ENCODE measurements around the gene ZNF837. TPM values are rescaled to one million over a fixed set of nuclear protein-coding genes. Genes with fewer than 3 reads are reported as not detected.
"Not testable (repeated sequence)": the region's sequence is repeated elsewhere in the genome, so short reads cannot be mapped to it uniquely, and the experiment has no call there.

Gene ZNF837
- total and polyA plus RNA-seq, 2 donors (not counting 1 experiment from before 2014, with no cell fraction given): 0.27 to 1.8 TPM

- Histone ChIP-seq H3K27me3 (ENCODE audit: control insufficient read depth, insufficient read depth, low read length) (no peaks in the 10 kb centered on the region), H3K36me3 (ENCODE audit: control insufficient read depth, insufficient read depth, low read length) (peaks cover 2% of the 10 kb centered on the region), H3K4me1 (ENCODE audit: control insufficient read depth, extremely low read depth, insufficient read depth, low read length) (no peaks in the 10 kb centered on the region), H3K4me2 (ENCODE audit: extremely low read depth, insufficient read depth, low read length) (no peak overlapping the region), H3K27ac (ENCODE audit: insufficient read depth, low read length) (no peak overlapping the region), H3K9ac (ENCODE audit: insufficient read depth, low read length) (no peak overlapping the region), H3K9me3 (ENCODE audit: control insufficient read depth, insufficient read depth, low read depth, low read length) (no peaks in the 10 kb centered on the region), H4K20me1 (ENCODE audit: control insufficient read depth, extremely low read depth, insufficient read depth, low read length) (no peaks in the 10 kb centered on the region), H3K79me2 (ENCODE audit: control insufficient read depth, insufficient read depth, low read length) (no peaks in the 10 kb centered on the region), H2AFZ (ENCODE audit: low read length) (no peak overlapping the region), H3K4me3 (replicated peaks in 1 of 4; ENCODE audit: control extremely low read depth in 1 of 4, insufficient read depth in 1 of 4, low read depth in 3 of 4, low read length in 4 of 4) (no peak overlapping the region)
- DNase-seq (ENCODE audit: low read depth in 2 of 2): no peak
- TF ChIP-seq EZH2 (IDR thresholded peaks at IDR 0.05; ENCODE audit: low read length, missing control alignments): no peak
- TF ChIP-seq, protein P1, sequence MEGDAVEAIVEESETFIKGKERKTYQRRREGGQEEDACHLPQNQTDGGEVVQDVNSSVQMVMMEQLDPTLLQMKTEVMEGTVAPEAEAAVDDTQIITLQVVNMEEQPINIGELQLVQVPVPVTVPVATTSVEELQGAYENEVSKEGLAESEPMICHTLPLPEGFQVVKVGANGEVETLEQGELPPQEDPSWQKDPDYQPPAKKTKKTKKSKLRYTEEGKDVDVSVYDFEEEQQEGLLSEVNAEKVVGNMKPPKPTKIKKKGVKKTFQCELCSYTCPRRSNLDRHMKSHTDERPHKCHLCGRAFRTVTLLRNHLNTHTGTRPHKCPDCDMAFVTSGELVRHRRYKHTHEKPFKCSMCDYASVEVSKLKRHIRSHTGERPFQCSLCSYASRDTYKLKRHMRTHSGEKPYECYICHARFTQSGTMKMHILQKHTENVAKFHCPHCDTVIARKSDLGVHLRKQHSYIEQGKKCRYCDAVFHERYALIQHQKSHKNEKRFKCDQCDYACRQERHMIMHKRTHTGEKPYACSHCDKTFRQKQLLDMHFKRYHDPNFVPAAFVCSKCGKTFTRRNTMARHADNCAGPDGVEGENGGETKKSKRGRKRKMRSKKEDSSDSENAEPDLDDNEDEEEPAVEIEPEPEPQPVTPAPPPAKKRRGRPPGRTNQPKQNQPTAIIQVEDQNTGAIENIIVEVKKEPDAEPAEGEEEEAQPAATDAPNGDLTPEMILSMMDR (conservative IDR thresholded peaks at IDR 0.05 in 1 of 2, IDR thresholded peaks at IDR 0.05 in 1 of 2; ENCODE audit: low read depth in 1 of 2, low read length in 2 of 2): no peak
Measured at GRCh38 chr19:58350001-58350861, 30.6 kb downstream of the ZNF837 start.

DNA sequence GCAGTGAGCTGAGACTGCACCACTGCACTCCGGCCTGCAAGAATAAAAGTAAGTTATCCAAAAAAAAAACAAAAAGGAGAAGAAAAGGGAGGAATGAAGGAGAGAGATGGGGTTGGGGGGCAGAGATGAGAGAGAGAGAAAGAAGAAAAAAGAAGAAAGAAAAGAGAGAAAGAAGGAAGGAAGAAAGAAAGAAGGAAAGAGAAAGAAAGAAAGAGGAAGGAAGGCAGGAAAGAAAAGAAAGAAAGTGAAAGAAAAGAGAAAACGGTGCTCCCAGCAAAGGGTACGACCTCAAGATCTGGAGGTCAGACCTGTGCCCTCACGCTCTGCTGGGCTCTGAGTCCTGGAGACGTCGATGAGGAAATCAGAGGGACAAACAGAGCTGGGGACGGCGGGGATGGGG lies 31.2 kb downstream of the ZNF837 start:
- TF ChIP-seq, protein P1 (conservative IDR thresholded peaks at IDR 0.05 in 1 of 2, IDR thresholded peaks at IDR 0.05 in 1 of 2; ENCODE audit: low read depth in 1 of 2, low read length in 2 of 2): no peak
- no peak for TF ChIP-seq EZH2 (IDR thresholded peaks at IDR 0.05; ENCODE audit: low read length, missing control alignments)
- no peak overlapping the region for H3K4me3 ChIP-seq (replicated peaks in 1 of 4; ENCODE audit: control extremely low read depth in 1 of 4, insufficient read depth in 1 of 4, low read depth in 3 of 4, low read length in 4 of 4)
- H3K27ac ChIP-seq (ENCODE audit: insufficient read depth, low read length): no peak overlapping the region
- no peaks in the 10 kb centered on the region for H3K4me1 ChIP-seq (ENCODE audit: control insufficient read depth, extremely low read depth, insufficient read depth, low read length)
- no peaks in the 10 kb centered on the region for H4K20me1 ChIP-seq (ENCODE audit: control insufficient read depth, extremely low read depth, insufficient read depth, low read length)
- H2AFZ ChIP-seq (ENCODE audit: low read length): no peak overlapping the region
- H3K4me2 ChIP-seq (ENCODE audit: extremely low read depth, insufficient read depth, low read length): no peak overlapping the region
- DNase-seq (ENCODE audit: low read depth in 2 of 2): no peak
- H3K79me2 ChIP-seq (ENCODE audit: control insufficient read depth, insufficient read depth, low read length): no peaks in the 10 kb centered on the region
- no peaks in the 10 kb centered on the region for H3K27me3 ChIP-seq (ENCODE audit: control insufficient read depth, insufficient read depth, low read length)
- H3K9me3 ChIP-seq (ENCODE audit: control insufficient read depth, insufficient read depth, low read depth, low read length): no peaks in the 10 kb centered on the region
- peaks cover 2% of the 10 kb centered on the region for H3K36me3 ChIP-seq (ENCODE audit: control insufficient read depth, insufficient read depth, low read length)
- H3K9ac ChIP-seq (ENCODE audit: insufficient read depth, low read length): no peak overlapping the region

- not testable (repeated sequence) for H3K9me3 ChIP-seq (ENCODE audit: control insufficient read depth, insufficient read depth, low read depth, low read length); H3K27me3 ChIP-seq (ENCODE audit: control insufficient read depth, insufficient read depth, low read length); H3K9ac ChIP-seq (ENCODE audit: insufficient read depth, low read length); DNase-seq (ENCODE audit: low read depth in 2 of 2); H3K4me1 ChIP-seq (ENCODE audit: control insufficient read depth, extremely low read depth, insufficient read depth, low read length); H4K20me1 ChIP-seq (ENCODE audit: control insufficient read depth, extremely low read depth, insufficient read depth, low read length); H3K79me2 ChIP-seq (ENCODE audit: control insufficient read depth, insufficient read depth, low read length); H3K36me3 ChIP-seq (ENCODE audit: control insufficient read depth, insufficient read depth, low read length); H3K27ac ChIP-seq (ENCODE audit: insufficient read depth, low read length)
- Histone ChIP-seq H2AFZ (ENCODE audit: low read length) (peak overlapping the region; percentile 48), H3K4me3 (replicated peaks in 1 of 4; ENCODE audit: control extremely low read depth in 1 of 4, insufficient read depth in 1 of 4, low read depth in 3 of 4, low read length in 4 of 4) (peak overlapping the region; percentile 58 to 80 (median 68)), H3K4me2 (ENCODE audit: extremely low read depth, insufficient read depth, low read length) (peak overlapping the region; percentile 87)
Measured at GRCh38 chr19:58348080-58348479, 32.8 kb downstream of the ZNF837 start.
